PC-9 (cell line): ENCODE measurements around the gene IFNL2. TPM values are rescaled to one million over a fixed set of nuclear protein-coding genes. Genes with fewer than 3 reads are reported as not detected.
"Not testable (repeated sequence)": the region's sequence is repeated elsewhere in the genome, so short reads cannot be mapped to it uniquely, and the experiment has no call there.

Experiments
- BruUV-seq: library from RNA; stranded (reverse); fragments of 400-500 nt; replicated peaks from 2 replicates; lab custom pipeline; 2021; lab: Mats Ljungman, UMichigan
- CTCF ChIA-PET: fragments of 300-600 bp; sonication (Branson Sonifier 250); formaldehyde crosslinking; loops from one replicate; lab custom pipeline; 2022; ENCODE audit warnings: antibody characterized with exemption; lab: Charles Lee
- POLR2A ChIA-PET: fragments of 300-600 bp; sonication (Branson Sonifier 250); formaldehyde crosslinking; loops from one replicate; lab custom pipeline; 2022; ENCODE audit warnings: antibody characterized with exemption; ENCODE audit not compliant: unreplicated experiment; lab: Charles Lee
- DNase-seq, 2 experiments: peaks; one replicate each; pipeline versions ENCODE4 v3.0.0 to v3.0.0-alpha.2; 2015 to 2022; ENCODE audit warnings: mixed read lengths in 1 of 2
- H2AFZ ChIP-seq: fragments of 200-600 bp; sonication (generic); 2 replicates; pipeline ENCODE4 v1.8.1; 2017; ENCODE audit warnings: antibody characterized with exemption
- H3F3A ChIP-seq: fragments of 200-600 bp; sonication (generic); 2 replicates; pipeline ENCODE4 v1.8.1; 2017; ENCODE audit warnings: antibody characterized with exemption, mild to moderate bottlenecking, low read depth; ENCODE audit not compliant: insufficient read depth
- H3K27ac ChIP-seq: fragments of 200-600 bp; sonication (generic); 2 replicates; pipeline ENCODE4 v1.6.1; 2016; ENCODE audit warnings: mixed run types
- H3K27me3 ChIP-seq: fragments of 200-600 bp; sonication (generic); 2 replicates; pipeline ENCODE4 v1.6.1; 2016; ENCODE audit warnings: low read depth, mixed run types; ENCODE audit not compliant: insufficient read depth
- H3K36me3 ChIP-seq: fragments of 200-600 bp; sonication (generic); 2 replicates; pipeline ENCODE4 v1.6.1; 2016; ENCODE audit warnings: low read depth, mixed run types
- H3K4me1 ChIP-seq: fragments of 200-600 bp; sonication (generic); replicated peaks from 2 replicates; pipeline ENCODE4 v1.6.1; 2016; ENCODE audit warnings: mixed run types; ENCODE audit not compliant: insufficient read depth
- H3K4me2 ChIP-seq: fragments of 200-600 bp; sonication (generic); 2 replicates; pipeline ENCODE4 v1.6.1; 2017; ENCODE audit warnings: mixed run types
- H3K4me3 ChIP-seq: fragments of 200-600 bp; sonication (generic); 2 replicates; pipeline ENCODE4 v1.6.1; 2016; ENCODE audit warnings: mixed run types
- H3K79me2 ChIP-seq: fragments of 200-600 bp; sonication (generic); 2 replicates; pipeline ENCODE4 v1.6.1; 2017; ENCODE audit warnings: low read depth, mixed run types
- H3K9me2 ChIP-seq: fragments of 200-600 bp; sonication (generic); 2 replicates; pipeline ENCODE4 v1.8.1; 2017; ENCODE audit warnings: mild to moderate bottlenecking; ENCODE audit not compliant: insufficient read depth
- H3K9me3 ChIP-seq: fragments of 200-600 bp; sonication (generic); 2 replicates; pipeline ENCODE4 v1.8.1; 2016; ENCODE audit warnings: low read depth; ENCODE audit not compliant: insufficient read depth
- H4K20me1 ChIP-seq: fragments of 200-600 bp; sonication (generic); 2 replicates; pipeline ENCODE4 v1.8.1; 2017; ENCODE audit not compliant: insufficient read depth
- CTCF ChIP-seq: fragments of 200-600 bp; sonication (generic); conservative IDR thresholded peaks from 2 replicates; pipeline ENCODE4 v1.6.1; 2017; ENCODE audit warnings: mixed run types, antibody characterized with exemption, mild to moderate bottlenecking, moderate library complexity
- EZH2 ChIP-seq: fragments of 200-600 bp; sonication (generic); IDR thresholded peaks from 2 replicates; pipeline ENCODE4 v1.8.0; 2017; ENCODE audit warnings: antibody characterized with exemption, low read depth
- intact Hi-C: fragments of 100-400 bp; cut with micrococcal nuclease; formaldehyde crosslinking; loops from one replicate; pipeline ENCODE4 v1.10.0; 2022; ENCODE audit not compliant: unreplicated experiment
- total RNA-seq: library from RNA; stranded (reverse); gene quantifications from 2 replicates; pipeline ENCODE4 v1.2.3, GENCODE V29; 2021

The IFNL2 gene
- total RNA-seq, 1 experiment from 2014 or later = not detected

GRCh38 chr19:39240421-39240820, 27.8 kb upstream of the IFNL2 start:
- peaks cover 11% of the 10 kb centered on the region; the same call in 1 of the 2 replicates for H3K4me1 ChIP-seq
- H3K4me2 ChIP-seq = no peak overlapping the region
- DNase-seq = no peak
- TF ChIP-seq EZH2 (no peak), CTCF (no peak)
- H3F3A ChIP-seq = 0 out of 2 replicates have a peak, but pooled peaks cover 3% of the 10 kb centered on the region
- no peaks in the 10 kb centered on the region for H4K20me1 ChIP-seq
- no peaks in the 10 kb centered on the region for H3K9me3 ChIP-seq
- H3K9me2 ChIP-seq = no peaks in the 10 kb centered on the region
- H3K79me2 ChIP-seq = no peaks in the 10 kb centered on the region
- intact Hi-C loops = no loop called here
- H3K36me3 ChIP-seq = no peaks in the 10 kb centered on the region
- CTCF ChIA-PET = interaction anchor here (0.7 kb wide), 1 partner anchor 440 kb away, joined by 3 read pairs; no protein-coding TSS in a partner anchor
- no peaks in the 10 kb centered on the region for H3K27me3 ChIP-seq
- POLR2A ChIA-PET = no interaction called here
- H3K27ac ChIP-seq = no peak overlapping the region
- no peak overlapping the region for H3K4me3 ChIP-seq
- no TSS peak for BruUV-seq
- H2AFZ ChIP-seq = no peak overlapping the region

GRCh38 chr19:39243741-39244140, 24.5 kb upstream of the IFNL2 start:
- intact Hi-C loops, BruUV-seq, DNase-seq, POLR2A ChIA-PET, H3K27ac ChIP-seq, H3K79me2 ChIP-seq, H4K20me1 ChIP-seq, H3K27me3 ChIP-seq, H3K9me2 ChIP-seq, H3K4me2 ChIP-seq, H2AFZ ChIP-seq, CTCF ChIA-PET, H3K36me3 ChIP-seq, H3K4me3 ChIP-seq, H3K4me1 ChIP-seq, H3F3A ChIP-seq, H3K9me3 ChIP-seq: not testable (repeated sequence)

- H3K27me3 ChIP-seq, POLR2A ChIA-PET, CTCF ChIA-PET, BruUV-seq, H3K4me3 ChIP-seq, H2AFZ ChIP-seq, H3K9me3 ChIP-seq, H3K36me3 ChIP-seq, H3F3A ChIP-seq, H3K4me2 ChIP-seq, H3K79me2 ChIP-seq, H4K20me1 ChIP-seq, H3K4me1 ChIP-seq, H3K27ac ChIP-seq, H3K9me2 ChIP-seq, intact Hi-C loops, DNase-seq: not testable (repeated sequence)
Observed at GRCh38 chr19:39244410-39245100, 23.6 kb upstream of the IFNL2 start, which contains the start of gene IFNL3. Gene IFNL3 (minus strand): TSS chr19:39245006. CDS start chr19:39244967, 39 bp downstream.

GRCh38 chr19:39245166-39245565, 23.0 kb upstream of the IFNL2 start:
- H3K4me3 ChIP-seq, H3K9me2 ChIP-seq, DNase-seq, BruUV-seq, H3K27me3 ChIP-seq, H3K36me3 ChIP-seq, H3K79me2 ChIP-seq, intact Hi-C loops, H2AFZ ChIP-seq, H3F3A ChIP-seq, H4K20me1 ChIP-seq, H3K4me2 ChIP-seq, H3K27ac ChIP-seq, H3K9me3 ChIP-seq, H3K4me1 ChIP-seq, POLR2A ChIA-PET: not testable (repeated sequence)
- CTCF ChIA-PET = interaction anchor here (0.7 kb wide), 1 partner anchor 51 kb away, joined by 3 read pairs; the partner anchor contains the start of gene IFNL1
